GM12891 (cell line): ENCODE results near the gene MAN2A2.

ENCODE experiments used
- POLR2A ChIP-seq: IDR thresholded peaks from 2 replicates; pipeline ENCODE4 v1.6.1; 2011; ENCODE audit warnings: low read depth, low read length, control low read depth
- POLR2AphosphoS5 ChIP-seq: IDR thresholded peaks from 2 replicates; pipeline ENCODE4 v1.6.1; 2011; ENCODE audit warnings: low read depth, low read length, control low read depth
- SPI1 ChIP-seq: IDR thresholded peaks from 2 replicates; pipeline ENCODE4 v1.6.1; 2011; ENCODE audit warnings: low read depth, low read length, control low read depth
- TAF1 ChIP-seq: IDR thresholded peaks from 2 replicates; pipeline ENCODE4 v1.6.1; 2011; ENCODE audit warnings: low read depth, low read length, control low read depth

DNA sequence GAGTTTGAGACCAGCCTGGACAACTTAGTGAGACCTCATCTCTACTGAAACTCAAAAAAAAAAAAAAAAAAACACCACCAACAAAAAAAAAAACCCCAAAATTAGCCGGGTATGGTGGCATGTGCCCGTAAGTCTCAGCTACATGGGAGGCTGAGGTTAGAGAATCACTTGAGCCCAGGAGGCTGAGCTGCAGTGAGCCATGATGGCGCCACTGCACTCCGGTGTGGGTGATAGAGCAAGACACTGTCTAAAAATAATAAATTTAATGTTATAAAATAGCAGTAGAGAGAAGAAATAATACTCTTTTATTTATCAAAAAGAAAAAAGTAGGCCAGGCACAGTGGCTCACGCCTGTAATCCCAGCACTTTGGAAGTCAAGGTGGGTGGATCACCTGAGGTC, 69.0 kb downstream of the MAN2A2 start:
- TF ChIP-seq TAF1 (no peak), POLR2A (no peak), POLR2AphosphoS5 (no peak), SPI1 (no peak)
